HG03565 (cell line): Measurements from ENCODE around the gene EIPR1.
"Not testable (repeated sequence)": the region's sequence is repeated elsewhere in the genome, so short reads cannot be mapped to it uniquely, and the experiment has no call there.

Source experiments
- ATAC-seq: cut with Tn5 transposase; IDR thresholded peaks from one replicate; pipeline ENCODE4 v1.9.1; 2021; ENCODE audit warnings: mild to moderate bottlenecking, moderate library complexity; ENCODE audit not compliant: unreplicated experiment

Gene EIPR1

GRCh38 chr2:3403587-3404334, 26.1 kb upstream of the EIPR1 start:
- peak; percentile 99 for ATAC-seq

- no peak for ATAC-seq
These were observed 22.2 kb upstream of the EIPR1 start for GRCh38 chr2:3399829-3400228.

DNA sequence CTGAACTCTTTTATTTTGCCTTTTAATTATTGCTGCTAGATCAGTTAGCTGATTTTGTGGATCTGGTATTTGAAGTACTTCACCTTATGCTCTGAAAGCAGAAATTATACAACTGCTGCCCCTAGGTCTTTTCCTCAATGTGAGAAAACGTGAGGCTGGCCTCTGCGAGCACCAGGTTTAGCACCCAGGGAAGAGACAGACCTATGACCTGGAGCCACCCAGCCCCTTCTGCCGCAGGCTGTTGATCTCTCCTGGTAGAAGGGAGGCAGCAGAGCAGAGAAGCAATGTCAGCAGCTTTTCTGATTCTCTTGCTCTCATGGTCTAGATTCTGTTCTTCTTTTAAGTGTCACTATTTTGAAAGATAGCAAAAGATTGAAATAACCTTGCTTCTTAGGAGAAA, 21.8 kb upstream of the EIPR1 start:
- ATAC-seq = no peak

DNA sequence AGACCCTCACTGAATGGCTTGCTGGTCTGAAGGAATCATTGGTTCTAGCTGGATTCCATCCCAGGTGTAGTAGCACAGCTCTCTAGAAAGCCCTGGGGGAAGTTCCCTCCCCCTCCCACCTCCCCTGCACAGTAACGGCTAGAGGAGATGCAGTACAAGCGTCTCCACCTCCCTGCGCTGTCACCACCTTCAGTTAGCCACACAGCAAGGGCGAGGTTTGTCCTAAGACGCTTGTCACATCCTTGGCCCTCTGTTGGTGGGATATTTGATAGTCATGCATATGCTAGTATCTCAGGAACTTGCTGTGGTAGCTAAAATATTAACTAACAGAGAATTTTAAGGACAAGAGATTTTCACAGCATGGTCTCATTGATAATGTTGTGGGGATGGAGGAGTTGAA, 21.2 kb upstream of the EIPR1 start:
- no peak for ATAC-seq

DNA sequence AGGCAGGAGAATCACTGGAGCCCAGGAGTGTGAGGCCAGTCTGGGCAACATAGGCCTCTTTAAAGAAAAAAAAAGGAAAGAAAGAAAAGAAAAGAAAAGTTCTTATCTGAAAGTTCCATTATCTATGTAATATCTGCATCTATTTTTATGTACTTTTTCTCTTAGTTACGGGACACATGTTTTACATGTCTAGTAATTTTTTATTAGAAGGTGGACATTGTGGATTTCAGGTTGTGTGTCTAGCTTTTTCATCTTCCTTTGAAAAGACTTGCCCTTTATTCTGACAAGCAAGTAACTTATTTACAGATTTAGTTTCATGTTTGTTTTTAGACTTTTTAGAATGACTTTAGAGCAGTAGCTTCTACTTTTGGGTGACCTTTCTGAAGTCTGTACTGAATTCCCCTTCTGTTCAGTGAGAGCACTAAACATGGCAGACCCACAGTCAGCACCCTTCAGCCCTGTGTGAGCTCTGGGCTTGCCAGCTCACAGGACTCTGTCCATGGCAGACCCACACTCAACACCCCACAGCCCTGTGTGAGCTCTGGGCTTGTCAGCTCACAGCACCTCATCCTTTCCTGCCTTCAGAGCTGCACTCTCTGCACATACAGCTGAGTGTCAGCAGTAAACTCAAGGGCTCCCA, 19.4 kb upstream of the EIPR1 start:
- no peak for ATAC-seq

DNA sequence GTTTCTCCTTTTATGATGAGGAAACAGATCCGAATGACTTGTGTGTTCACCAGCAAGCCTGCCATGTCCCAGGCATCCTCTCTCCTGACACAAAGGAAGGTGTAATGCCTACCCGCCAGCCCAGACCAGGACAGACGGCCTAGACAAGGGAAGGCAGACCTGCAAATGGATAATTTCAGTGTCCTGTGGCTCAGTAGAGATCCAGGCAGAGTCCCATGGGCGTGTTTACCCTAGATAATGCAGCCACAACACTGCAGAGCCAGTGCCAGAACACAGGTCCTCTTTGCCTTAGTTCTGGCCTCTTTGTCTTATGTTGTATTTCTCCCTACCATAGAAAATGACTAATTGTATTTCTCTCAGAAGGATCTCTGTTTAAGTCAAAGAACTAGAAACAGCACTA, 14.6 kb upstream of the EIPR1 start:
- ATAC-seq = no peak

DNA sequence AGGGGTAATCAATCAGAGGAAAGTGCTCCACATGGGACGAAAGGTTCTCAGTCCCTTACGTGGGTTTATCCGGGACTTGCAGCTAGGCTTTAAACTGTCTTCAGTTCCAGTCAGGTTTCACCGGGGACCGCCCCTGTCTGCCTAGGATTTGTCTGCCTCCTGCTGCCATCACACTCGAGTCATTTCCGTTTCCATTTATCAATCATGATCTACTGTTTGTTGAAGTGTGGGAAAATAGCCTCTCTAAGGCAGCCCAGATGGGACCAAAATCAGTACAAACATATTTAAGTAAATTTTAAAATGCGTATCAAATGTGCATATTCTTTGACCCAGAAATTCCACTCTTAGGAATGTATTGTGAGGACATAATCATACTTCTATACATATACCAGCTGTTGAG, 12.4 kb upstream of the EIPR1 start:
- ATAC-seq = no peak

DNA sequence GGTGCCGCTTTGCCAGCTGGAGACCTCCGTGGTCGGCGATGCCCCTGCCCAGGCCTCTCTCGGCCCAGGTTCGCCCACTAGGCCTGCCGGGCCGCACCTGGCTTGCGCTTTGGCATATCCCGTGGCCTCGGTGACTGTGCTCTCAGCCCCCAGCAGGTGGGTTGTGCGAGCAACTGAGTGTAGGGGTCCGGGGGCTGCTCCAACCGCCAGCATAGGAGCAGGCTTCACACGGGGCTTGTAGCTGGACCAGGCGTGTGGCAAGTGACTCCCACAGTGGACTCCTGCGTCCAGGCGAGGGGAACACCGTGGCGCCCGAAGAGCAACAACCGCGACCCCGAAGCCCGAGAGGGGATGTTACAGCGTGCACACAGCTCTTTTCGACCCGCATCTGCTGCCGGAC, 11.6 kb upstream of the EIPR1 start:
- ATAC-seq = no peak

GRCh38 chr2:3388412-3388738, 10.8 kb upstream of the EIPR1 start:
- no peak for ATAC-seq

DNA sequence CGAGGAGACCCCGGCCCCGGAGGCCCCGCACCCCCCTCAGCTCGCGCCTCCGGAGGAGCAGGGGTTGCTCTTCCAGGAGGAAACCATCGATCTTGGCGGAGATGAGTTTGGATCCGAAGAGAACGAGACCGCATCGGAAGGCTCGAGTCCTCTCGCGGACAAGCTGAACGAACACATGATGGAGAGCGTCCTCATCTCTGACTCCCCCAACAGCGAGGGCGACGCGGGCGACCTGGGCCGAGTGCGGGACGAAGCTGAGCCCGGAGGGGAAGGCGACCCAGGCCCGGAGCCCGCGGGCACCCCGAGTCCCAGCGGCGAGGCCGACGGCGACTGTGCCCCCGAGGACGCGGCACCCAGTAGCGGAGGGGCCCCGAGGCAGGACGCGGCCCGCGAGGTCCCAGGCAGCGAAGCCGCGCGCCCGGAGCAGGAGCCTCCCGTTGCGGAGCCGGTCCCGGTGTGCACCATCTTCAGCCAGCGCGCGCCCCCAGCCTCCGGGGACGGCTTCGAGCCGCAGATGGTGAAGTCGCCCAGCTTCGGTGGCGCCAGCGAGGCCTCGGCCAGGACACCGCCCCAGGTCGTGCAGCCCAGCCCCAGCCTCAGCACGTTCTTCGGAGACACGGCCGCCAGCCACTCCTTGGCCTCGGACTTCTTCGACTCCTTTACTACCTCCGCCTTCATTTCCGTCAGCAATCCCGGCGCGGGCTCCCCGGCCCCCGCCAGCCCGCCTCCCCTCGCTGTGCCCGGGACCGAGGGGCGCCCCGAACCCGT, 10.2 kb upstream of the EIPR1 start:
- ATAC-seq = no peak

- no peak for ATAC-seq
These were observed 9.4 kb upstream of the EIPR1 start for GRCh38 chr2:3387011-3387410.

- ATAC-seq = no peak
These were observed 8.9 kb upstream of the EIPR1 start for GRCh38 chr2:3386448-3386958.

- ATAC-seq = peak; percentile 67
These were observed 2.3 kb upstream of the EIPR1 start, which contains the start of gene TRAPPC12 for GRCh38 chr2:3379647-3380534. TSS of gene TRAPPC12 (plus strand) at chr2:3379694. CDS start at chr2:3387624, 7,930 bp downstream.

DNA sequence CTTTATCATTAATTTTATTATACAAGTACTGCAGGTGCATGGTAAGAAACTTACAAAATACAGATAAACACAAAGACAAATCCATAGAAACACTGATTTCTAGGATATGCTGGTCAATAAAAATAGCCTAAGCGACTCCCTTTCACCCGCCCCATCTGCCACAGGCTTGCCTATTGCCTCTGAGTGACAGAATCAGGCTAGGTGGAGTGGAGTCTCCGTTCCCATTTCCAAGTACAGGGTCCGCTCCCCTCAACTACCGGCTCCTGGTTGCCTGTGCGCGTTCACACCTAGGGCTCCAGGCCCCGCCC, 1.7 kb upstream of the EIPR1 start:
- no peak for ATAC-seq

DNA sequence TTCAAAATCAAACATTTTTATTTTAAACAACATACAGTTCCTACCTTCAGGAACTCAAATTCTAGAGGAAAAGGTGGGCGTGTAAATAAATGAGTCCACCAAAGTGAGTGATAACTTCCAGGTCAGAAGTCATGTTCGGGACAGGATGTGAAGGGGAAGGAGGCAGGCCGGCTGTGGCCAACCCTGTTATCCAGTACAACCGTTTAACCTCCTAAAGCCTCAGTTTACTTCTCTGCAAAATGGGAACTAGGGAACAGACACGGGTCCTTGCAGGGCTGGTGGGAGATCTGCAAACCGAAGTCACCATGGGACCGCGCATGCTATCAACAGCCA, 373 bp downstream of the EIPR1 start:
- ATAC-seq = peak; percentile 10

- ATAC-seq = no peak
These were observed 797 bp downstream of the EIPR1 start for GRCh38 chr2:3376821-3377220.

DNA sequence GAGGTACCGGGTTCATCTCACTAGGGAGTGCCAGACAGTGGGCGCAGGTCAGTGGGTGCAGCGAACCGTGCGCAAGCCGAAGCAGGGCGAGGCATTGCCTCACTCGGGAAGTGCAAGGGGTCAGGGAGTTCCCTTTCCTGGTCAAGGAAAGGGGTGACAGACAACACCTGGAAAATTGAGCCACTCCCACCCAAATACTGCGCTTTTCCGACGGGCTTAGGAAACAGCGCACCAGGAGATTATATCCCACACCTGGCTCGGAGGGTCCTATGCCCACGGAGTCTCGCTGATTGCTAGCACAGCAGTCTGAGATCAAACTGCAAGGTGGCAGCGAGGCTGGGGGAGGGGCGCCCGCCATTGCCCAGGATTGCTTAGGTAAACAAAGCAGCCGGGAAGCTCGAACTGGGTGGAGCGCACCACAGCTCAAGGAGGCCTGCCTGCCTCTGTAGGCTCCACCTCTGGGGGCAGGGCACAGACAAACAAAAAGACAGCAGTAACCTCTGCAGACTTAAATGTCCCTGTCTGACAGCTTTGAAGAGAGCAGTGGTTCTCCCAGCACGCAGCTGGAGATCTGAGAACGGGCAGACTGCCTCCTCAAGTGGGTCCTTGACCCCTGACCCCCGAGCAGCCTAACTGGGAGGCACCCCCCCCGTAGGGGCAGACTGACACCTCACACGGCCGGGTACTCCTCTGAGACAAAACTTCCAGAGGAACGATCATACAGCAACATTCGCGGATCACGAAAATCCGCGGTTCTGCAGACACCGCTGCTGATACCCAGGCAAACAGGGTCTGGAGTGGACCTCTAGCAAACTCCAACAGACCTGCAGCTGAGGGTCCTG, 8.1 kb downstream of the EIPR1 start:
- ATAC-seq = not testable (repeated sequence)

DNA sequence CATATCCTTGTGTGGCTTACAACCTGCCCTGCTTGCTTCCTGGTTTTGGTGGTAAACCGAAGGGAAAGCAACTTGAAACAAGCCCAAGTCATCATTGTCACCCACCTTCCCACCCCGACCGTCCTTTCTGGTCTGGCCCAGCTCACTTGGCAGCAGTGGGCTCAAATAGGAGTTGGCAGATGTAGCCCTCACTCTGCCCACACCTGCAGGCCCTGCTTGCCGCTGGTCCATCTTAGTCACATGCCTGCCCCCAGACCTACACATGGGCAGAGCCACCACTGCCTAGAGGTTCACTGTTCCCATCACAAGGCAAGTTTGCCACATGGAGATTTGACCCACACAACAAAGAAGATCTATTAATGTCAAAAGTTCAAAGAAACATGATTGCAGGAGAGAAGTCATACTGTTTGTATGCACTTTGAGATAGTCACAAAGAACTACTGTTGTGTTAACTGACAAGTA, 9.3 kb downstream of the EIPR1 start:
- no peak for ATAC-seq

DNA sequence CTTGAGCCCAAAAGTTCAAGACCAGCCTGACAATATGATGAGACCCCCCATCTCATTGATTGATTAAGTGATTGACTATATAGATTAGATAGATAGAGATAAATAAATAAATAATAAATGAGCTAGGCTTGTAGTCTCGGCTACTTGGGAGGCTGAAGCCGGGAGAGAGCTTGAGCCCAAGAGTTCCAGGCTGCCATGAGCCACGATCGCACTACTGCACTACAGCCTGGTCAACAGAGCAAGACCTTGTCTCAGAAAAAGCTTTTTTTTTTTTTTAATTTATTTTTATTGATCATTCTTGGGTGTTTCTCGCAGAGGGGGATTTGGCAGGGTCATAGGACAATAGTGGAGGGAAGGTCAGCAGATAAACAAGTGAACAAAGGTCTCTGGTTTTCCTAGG, 12.4 kb downstream of the EIPR1 start:
- ATAC-seq = no peak
